ENCODE data around the gene GEMIN5.

GEMIN5 gene

DNA sequence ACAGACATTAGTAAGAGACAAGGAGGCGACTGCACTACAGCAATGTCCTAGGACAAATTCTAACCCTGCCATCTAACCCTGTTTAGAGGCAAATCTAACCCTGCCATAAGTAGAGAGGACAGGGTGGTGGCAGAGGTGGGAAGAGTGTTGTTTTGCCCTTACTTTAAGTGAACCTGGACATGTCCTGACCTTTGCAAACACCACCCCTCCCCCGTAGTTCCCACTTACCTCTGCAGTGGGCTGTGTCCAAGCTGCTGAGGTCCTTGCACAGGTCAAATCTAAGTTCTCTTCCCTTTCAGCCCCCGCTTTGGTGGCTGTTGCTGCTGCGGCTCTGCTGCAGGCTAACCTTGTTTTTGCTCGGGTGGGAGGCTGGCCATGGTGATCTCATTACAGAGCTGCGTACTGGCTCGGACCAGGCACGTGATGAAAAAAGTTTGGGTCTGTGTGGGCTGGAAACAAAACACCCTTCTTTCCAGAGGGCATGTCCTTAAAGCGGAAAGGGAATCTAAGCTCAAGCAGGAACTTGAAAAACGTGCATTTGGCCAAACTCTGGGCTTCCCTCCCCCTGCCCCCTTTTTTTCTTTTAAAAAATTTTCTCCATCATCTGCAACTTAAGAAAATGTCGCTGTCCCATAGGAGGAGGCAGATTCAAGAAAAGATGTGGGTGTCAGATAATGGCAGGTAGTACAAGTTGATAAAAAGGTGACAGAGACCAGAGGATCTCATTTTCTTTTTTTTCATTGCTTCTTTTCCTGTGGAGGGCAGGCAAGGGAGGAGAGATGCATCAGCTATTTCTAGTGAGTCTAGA is 87.6 kb downstream of the GEMIN5 start, which contains the start of gene FAXDC2:
Gene FAXDC2 (minus strand): TSS at position 349 of the 808 bp plus-strand sequence. CDS start 12,425 bp downstream, outside the sequence.
- Histone ChIP-seq H3K36me3 (ENCODE audit: control insufficient read depth in 4 of 4, insufficient read depth in 4 of 4, low read length in 3 of 4) (no peaks in the 10 kb centered on the region), H3K4me3 (ENCODE audit: control insufficient read depth in 1 of 7, extremely low read depth in 1 of 7, insufficient read depth in 4 of 7, low read depth in 2 of 7, low read length in 6 of 7) (peak within 1 kb of the TSS in 6 of 7 experiments; percentile 25 to 75 (median 56)), H3K27me3 (replicated peaks in 2 of 5; ENCODE audit: control insufficient read depth in 4 of 5, insufficient read depth in 5 of 5, low read length in 4 of 5) (no peaks in the 10 kb centered on the region), H3K27ac (ENCODE audit: insufficient read depth in 1 of 2, low read depth in 1 of 2, low read length in 2 of 2, poor library complexity in 1 of 2, severe bottlenecking in 2 of 2) (peak within 1 kb of the TSS in 1 of 2 experiments; percentile 37), H3K9me3 (ENCODE audit: control extremely low read depth in 1 of 5, control insufficient read depth in 4 of 5, insufficient read depth in 2 of 5, low read depth in 1 of 5, low read length in 4 of 5) (no peaks in the 10 kb centered on the region), H3K4me1 (ENCODE audit: control extremely low read depth in 1 of 4, control insufficient read depth in 4 of 4, insufficient read depth in 4 of 4, low read length in 3 of 4) (peaks cover 4 to 17% (median 14%) of the 10 kb centered on the region in 4 experiments)
- CTCF ChIA-PET: interaction anchor here (1.1 to 1.9 kb wide), 5 partner anchors 9 to 96 kb away, joined by 3 to 5 read pairs (median 4); no protein-coding TSS in a partner anchor
- WGBS (ENCODE audit: insufficient coverage): 4% methylated on average over 10 of the region's 11 CpGs
- DNase-seq: peak in 2 of 3 donors; percentile 51 to 58
- POLR2A ChIA-PET: interaction anchor here (0.5 kb wide), 1 partner anchor 115 kb away, joined by 4 read pairs; no protein-coding TSS in a partner anchor

DNA sequence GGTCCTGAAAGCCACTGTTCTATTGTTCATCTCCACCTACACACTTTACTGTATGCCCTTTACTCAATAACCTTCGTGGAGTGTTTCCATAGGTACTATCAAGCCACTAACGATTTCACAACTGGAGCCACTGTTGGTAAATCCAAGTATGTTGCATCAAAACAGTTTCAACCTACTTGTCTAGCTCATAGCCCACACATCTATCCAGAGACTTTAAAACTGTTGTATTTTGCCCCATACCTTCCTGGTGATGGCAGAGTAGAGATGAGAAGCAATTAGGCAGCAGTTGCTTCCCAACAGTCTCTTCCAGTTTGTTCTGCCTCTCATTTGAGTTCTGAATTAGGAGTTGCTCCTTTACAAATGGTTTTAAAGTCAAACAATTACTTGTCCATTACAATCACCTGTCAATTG is 88.2 kb downstream of the GEMIN5 start:
- POLR2A ChIA-PET: interaction anchor here (0.5 kb wide), 1 partner anchor 114 kb away, joined by 4 read pairs; no protein-coding TSS in a partner anchor
- 83% methylated on average over 2 of the region's 2 CpGs for WGBS (ENCODE audit: insufficient coverage)
- CTCF ChIA-PET: interaction anchor here (1.1 to 1.9 kb wide), 4 partner anchors 9 to 96 kb away, joined by 3 to 5 read pairs (median 4); no protein-coding TSS in a partner anchor
- peak overlapping the region in 1 of 2 experiments; percentile 37 for H3K27ac ChIP-seq (ENCODE audit: insufficient read depth in 1 of 2, low read depth in 1 of 2, low read length in 2 of 2, poor library complexity in 1 of 2, severe bottlenecking in 2 of 2)
- H3K27me3 ChIP-seq (replicated peaks in 2 of 5; ENCODE audit: control insufficient read depth in 4 of 5, insufficient read depth in 5 of 5, low read length in 4 of 5): no peaks in the 10 kb centered on the region
- peak overlapping the region in 5 of 7 experiments; percentile 25 to 75 (median 63) for H3K4me3 ChIP-seq (ENCODE audit: control insufficient read depth in 1 of 7, extremely low read depth in 1 of 7, insufficient read depth in 4 of 7, low read depth in 2 of 7, low read length in 6 of 7)
- H3K9me3 ChIP-seq (ENCODE audit: control extremely low read depth in 1 of 5, control insufficient read depth in 4 of 5, insufficient read depth in 2 of 5, low read depth in 1 of 5, low read length in 4 of 5): no peaks in the 10 kb centered on the region
- H3K36me3 ChIP-seq (ENCODE audit: control insufficient read depth in 4 of 4, insufficient read depth in 4 of 4, low read length in 3 of 4): no peaks in the 10 kb centered on the region
- DNase-seq: peak in 1 of 3 donors; percentile 16
- H3K4me1 ChIP-seq (ENCODE audit: control extremely low read depth in 1 of 4, control insufficient read depth in 4 of 4, insufficient read depth in 4 of 4, low read length in 3 of 4): peaks cover 4 to 17% (median 14%) of the 10 kb centered on the region in 4 experiments

DNA sequence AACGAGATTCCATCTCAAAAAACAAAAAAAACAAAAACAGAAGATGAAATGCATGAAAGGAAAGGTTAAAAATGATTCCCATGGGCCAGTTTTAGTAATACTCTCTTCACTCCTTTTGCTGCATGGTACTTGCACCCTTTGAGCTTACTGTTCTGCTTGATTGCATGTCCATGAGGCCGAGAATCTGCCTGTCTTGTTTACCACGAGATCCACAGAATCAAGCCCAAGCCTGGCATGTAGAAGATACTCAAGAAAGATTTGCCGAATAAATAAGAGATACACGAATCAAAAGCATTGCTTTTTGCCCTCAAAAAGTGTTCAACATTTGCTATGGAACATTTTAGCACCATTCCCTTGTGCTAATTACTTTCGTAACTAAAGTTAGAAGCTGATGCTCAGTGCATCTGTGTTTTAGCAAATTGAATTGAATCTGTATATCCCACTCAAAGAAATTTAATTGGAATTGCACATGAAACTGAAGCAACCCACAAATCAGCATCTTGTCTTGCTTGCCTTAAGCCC is 88.7 kb downstream of the GEMIN5 start:
- ChIA-PET CTCF (interaction anchor here (1.5 to 1.9 kb wide), 3 partner anchors 13 to 97 kb away, joined by 3 to 5 read pairs (median 4); no protein-coding TSS in a partner anchor), POLR2A (no interaction called here)
- peak overlapping the region in 2 of 7 experiments; percentile 49 to 75 for H3K4me3 ChIP-seq (ENCODE audit: control insufficient read depth in 1 of 7, extremely low read depth in 1 of 7, insufficient read depth in 4 of 7, low read depth in 2 of 7, low read length in 6 of 7)
- H3K9me3 ChIP-seq (ENCODE audit: control extremely low read depth in 1 of 5, control insufficient read depth in 4 of 5, insufficient read depth in 2 of 5, low read depth in 1 of 5, low read length in 4 of 5): no peaks in the 10 kb centered on the region
- no peak for DNase-seq
- H3K36me3 ChIP-seq (ENCODE audit: control insufficient read depth in 4 of 4, insufficient read depth in 4 of 4, low read length in 3 of 4): no peaks in the 10 kb centered on the region
- no peak overlapping the region for H3K27ac ChIP-seq (ENCODE audit: insufficient read depth in 1 of 2, low read depth in 1 of 2, low read length in 2 of 2, poor library complexity in 1 of 2, severe bottlenecking in 2 of 2)
- whole genome bisulfite sequencing (ENCODE audit: insufficient coverage): 91% methylated on average over 6 of the region's 6 CpGs
- H3K27me3 ChIP-seq (replicated peaks in 2 of 5; ENCODE audit: control insufficient read depth in 4 of 5, insufficient read depth in 5 of 5, low read length in 4 of 5): no peaks in the 10 kb centered on the region
- H3K4me1 ChIP-seq (ENCODE audit: control extremely low read depth in 1 of 4, control insufficient read depth in 4 of 4, insufficient read depth in 4 of 4, low read length in 3 of 4): peaks cover 4 to 17% (median 14%) of the 10 kb centered on the region in 4 experiments

GRCh38 chr5:154844809-154845208 is 93.2 kb downstream of the GEMIN5 start:
- ChIA-PET CTCF (interaction anchor here (0.6 to 1.6 kb wide), 2 partner anchors 9 to 10 kb away, joined by 4 to 7 read pairs; no protein-coding TSS in a partner anchor), POLR2A (no interaction called here)
- H3K27ac ChIP-seq (ENCODE audit: insufficient read depth in 1 of 2, low read depth in 1 of 2, low read length in 2 of 2, poor library complexity in 1 of 2, severe bottlenecking in 2 of 2): no peak overlapping the region
- no peak overlapping the region for H3K4me3 ChIP-seq (ENCODE audit: control insufficient read depth in 1 of 7, extremely low read depth in 1 of 7, insufficient read depth in 4 of 7, low read depth in 2 of 7, low read length in 6 of 7)
- H3K4me1 ChIP-seq (ENCODE audit: control extremely low read depth in 1 of 4, control insufficient read depth in 4 of 4, insufficient read depth in 4 of 4, low read length in 3 of 4): peaks cover 0 to 8% (median 3%) of the 10 kb centered on the region in 4 experiments
- no peaks in the 10 kb centered on the region for H3K27me3 ChIP-seq (replicated peaks in 2 of 5; ENCODE audit: control insufficient read depth in 4 of 5, insufficient read depth in 5 of 5, low read length in 4 of 5)
- 100% methylated on average over 2 of the region's 5 CpGs for WGBS (ENCODE audit: insufficient coverage)
- no peak for DNase-seq
- no peaks in the 10 kb centered on the region for H3K36me3 ChIP-seq (ENCODE audit: control insufficient read depth in 4 of 4, insufficient read depth in 4 of 4, low read length in 3 of 4)
- no peaks in the 10 kb centered on the region for H3K9me3 ChIP-seq (ENCODE audit: control extremely low read depth in 1 of 5, control insufficient read depth in 4 of 5, insufficient read depth in 2 of 5, low read depth in 1 of 5, low read length in 4 of 5)

DNA sequence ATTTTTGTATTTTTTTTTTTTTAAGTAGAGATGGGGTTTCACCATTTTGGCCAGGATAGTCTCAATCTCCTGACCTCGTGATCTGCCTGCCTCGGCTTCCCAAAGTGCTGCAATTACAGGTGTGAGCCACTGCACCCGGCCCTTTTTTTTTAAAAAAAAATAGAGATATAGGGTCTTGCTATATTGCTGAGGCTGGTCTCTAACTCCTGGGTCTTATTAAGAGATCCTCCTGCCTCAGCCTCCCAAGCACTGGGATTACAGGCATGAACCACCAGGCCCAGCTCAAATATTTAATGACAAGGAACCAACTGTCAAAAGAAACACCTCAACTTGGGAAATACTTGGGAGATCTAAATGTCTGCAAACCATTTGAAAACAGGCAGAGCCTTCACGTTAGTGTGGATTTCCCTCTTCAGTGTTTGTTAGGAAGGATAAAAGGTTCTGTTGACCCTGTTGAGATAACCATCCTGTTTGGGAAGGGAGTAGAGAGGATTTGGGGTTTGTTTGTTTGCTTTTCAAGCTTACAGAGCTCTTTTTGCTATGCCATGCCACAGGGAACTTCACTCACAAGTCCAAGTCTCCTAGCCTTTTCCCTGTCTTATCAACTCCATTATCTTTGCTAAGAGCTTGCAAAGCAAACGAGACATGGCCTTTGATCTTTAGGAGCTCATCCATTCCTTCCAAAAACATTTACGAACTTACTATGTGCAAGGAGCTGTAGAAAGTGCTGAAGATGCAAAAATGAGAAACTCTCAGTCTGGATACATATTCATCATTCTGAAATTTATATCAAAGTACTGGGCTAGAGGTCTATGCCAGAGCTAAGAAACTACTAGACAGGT is 95.1 kb downstream of the GEMIN5 start:
- Histone ChIP-seq H3K9me3 (ENCODE audit: control extremely low read depth in 1 of 5, control insufficient read depth in 4 of 5, insufficient read depth in 2 of 5, low read depth in 1 of 5, low read length in 4 of 5) (no peaks in the 10 kb centered on the region), H3K4me3 (ENCODE audit: control insufficient read depth in 1 of 7, extremely low read depth in 1 of 7, insufficient read depth in 4 of 7, low read depth in 2 of 7, low read length in 6 of 7) (no peak overlapping the region), H3K27me3 (replicated peaks in 2 of 5; ENCODE audit: control insufficient read depth in 4 of 5, insufficient read depth in 5 of 5, low read length in 4 of 5) (no peaks in the 10 kb centered on the region), H3K4me1 (ENCODE audit: control extremely low read depth in 1 of 4, control insufficient read depth in 4 of 4, insufficient read depth in 4 of 4, low read length in 3 of 4) (peaks cover 0 to 8% (median 2%) of the 10 kb centered on the region in 4 experiments), H3K27ac (ENCODE audit: insufficient read depth in 1 of 2, low read depth in 1 of 2, low read length in 2 of 2, poor library complexity in 1 of 2, severe bottlenecking in 2 of 2) (no peak overlapping the region), H3K36me3 (ENCODE audit: control insufficient read depth in 4 of 4, insufficient read depth in 4 of 4, low read length in 3 of 4) (peaks cover 0 to 2% (median under 1%) of the 10 kb centered on the region in 4 experiments)
- 100% methylated on average over 1 of the region's 6 CpGs for WGBS (ENCODE audit: insufficient coverage)
- no peak for DNase-seq
- ChIA-PET CTCF (interaction anchor here (0.9 to 1.1 kb wide), 2 partner anchors 8 to 14 kb away, joined by 3 read pairs; no protein-coding TSS in a partner anchor), POLR2A (no interaction called here)

GRCh38 chr5:154841273-154841661 is 96.7 kb downstream of the GEMIN5 start:
- H3K36me3 ChIP-seq (ENCODE audit: control insufficient read depth in 4 of 4, insufficient read depth in 4 of 4, low read length in 3 of 4): peaks cover 0 to 7% (median 3%) of the 10 kb centered on the region in 4 experiments
- H3K4me1 ChIP-seq (ENCODE audit: control extremely low read depth in 1 of 4, control insufficient read depth in 4 of 4, insufficient read depth in 4 of 4, low read length in 3 of 4): peaks cover 0 to 8% (median 2%) of the 10 kb centered on the region in 4 experiments
- H3K4me3 ChIP-seq (ENCODE audit: control insufficient read depth in 1 of 7, extremely low read depth in 1 of 7, insufficient read depth in 4 of 7, low read depth in 2 of 7, low read length in 6 of 7): no peak overlapping the region
- ChIA-PET CTCF (interaction anchor here (1.4 to 2.1 kb wide), 2 partner anchors 9 to 22 kb away, joined by 4 read pairs; partner anchors contain the start of gene FAXDC2), POLR2A (no interaction called here)
- DNase-seq: no peak
- no peaks in the 10 kb centered on the region for H3K27me3 ChIP-seq (replicated peaks in 2 of 5; ENCODE audit: control insufficient read depth in 4 of 5, insufficient read depth in 5 of 5, low read length in 4 of 5)
- no peak overlapping the region for H3K27ac ChIP-seq (ENCODE audit: insufficient read depth in 1 of 2, low read depth in 1 of 2, low read length in 2 of 2, poor library complexity in 1 of 2, severe bottlenecking in 2 of 2)
- no peaks in the 10 kb centered on the region for H3K9me3 ChIP-seq (ENCODE audit: control extremely low read depth in 1 of 5, control insufficient read depth in 4 of 5, insufficient read depth in 2 of 5, low read depth in 1 of 5, low read length in 4 of 5)

Measured in common myeloid progenitor, CD34-positive (primary cell).